Esophagus muscularis mucosa (tissue), 4 donors: ENCODE results near the gene HSDL2. TPM values are rescaled to one million over a fixed set of nuclear protein-coding genes. Genes with fewer than 3 reads are reported as not detected.
"Not testable (repeated sequence)": the region's sequence is repeated elsewhere in the genome, so short reads cannot be mapped to it uniquely, and the experiment has no call there.

Experiments
- DNase-seq: peaks from one replicate; pipeline ENCODE4 v3.0.0-alpha.2; 2017; ENCODE audit errors: extremely low spot score
- H3K27ac ChIP-seq, 4 donors: fragments of 200-600 bp; sonication (generic); replicated peaks in 1 of 4; 1 replicate in 3 of 4; 2 replicates in 1 of 4; pipeline ENCODE4 v1.5.1; 2016 to 2019; ENCODE audit warnings: mild to moderate bottlenecking in 1 of 4
- H3K27me3 ChIP-seq, 4 donors: fragments of 200-600 bp; sonication (generic); one replicate each; pipeline versions ENCODE4 v1.5.1 to v1.6.0; 2016 to 2019
- H3K36me3 ChIP-seq, 4 donors: fragments of 200-600 bp; sonication (generic); one replicate each; pipeline ENCODE4 v1.5.1; 2016 to 2019
- H3K4me1 ChIP-seq, 4 donors: fragments of 200-600 bp; sonication (generic); one replicate each; pipeline ENCODE4 v1.5.1; 2016 to 2019
- H3K4me3 ChIP-seq, 4 donors: fragments of 200-600 bp; sonication (generic); 1 replicate in 2 of 4; 2 replicates in 2 of 4; pipeline ENCODE4 v1.5.1; 2016 to 2019; ENCODE audit warnings: mild to moderate bottlenecking in 4 of 4, moderate library complexity in 1 of 4
- H3K9me3 ChIP-seq, 4 donors: fragments of 200-600 bp; sonication (generic); 1 replicate in 3 of 4; 2 replicates in 1 of 4; pipeline ENCODE4 v1.5.1; 2016 to 2019
- CTCF ChIP-seq, 3 experiments: fragments of 200-600 bp in 2 of 3; fragments of 450-650 bp in 1 of 3; sonication (generic) in 2 of 3; IDR thresholded peaks; one replicate each; pipeline ENCODE4 v1.5.1; 2017 to 2019; ENCODE audit warnings: antibody characterized with exemption in 3 of 3, mild to moderate bottlenecking in 2 of 3, moderate library complexity in 1 of 3
- EP300 ChIP-seq: sonication (generic); formaldehyde crosslinking; IDR thresholded peaks from one replicate; pipeline ENCODE4 v1.6.1; 2017; ENCODE audit warnings: antibody characterized with exemption
- POLR2A ChIP-seq: fragments of 450-650 bp; IDR thresholded peaks from one replicate; pipeline ENCODE4 v1.6.1; 2017; ENCODE audit warnings: antibody characterized with exemption, moderate library complexity, mild to moderate bottlenecking, low read depth
- POLR2AphosphoS5 ChIP-seq, 2 donors: sonication (generic); formaldehyde crosslinking; IDR thresholded peaks; one replicate each; pipeline ENCODE4 v1.6.1; 2017; ENCODE audit warnings: antibody characterized with exemption in 2 of 2
- WGBS: methylation state at CpG from one replicate; pipeline ENCODE4 v1.1.5; 2018; 5-methylcytosine and 5-hydroxymethylcytosine counted together
- intact Hi-C: fragments of 100-400 bp; cut with DNase I; formaldehyde crosslinking; loops from one replicate; pipeline ENCODE4 v1.15.1; 2023
- total RNA-seq, 4 donors: library from RNA; depleted of rRNA; stranded (reverse); fragments of >200 nt; gene quantifications; one replicate each; pipeline versions ENCODE4 v1.1.0 to v1.2.1, GENCODE V29; 2016

The HSDL2 gene
- total RNA-seq, 4 donors from 2014 or later: 34.3 to 73.1 (median 50.0) TPM

DNA sequence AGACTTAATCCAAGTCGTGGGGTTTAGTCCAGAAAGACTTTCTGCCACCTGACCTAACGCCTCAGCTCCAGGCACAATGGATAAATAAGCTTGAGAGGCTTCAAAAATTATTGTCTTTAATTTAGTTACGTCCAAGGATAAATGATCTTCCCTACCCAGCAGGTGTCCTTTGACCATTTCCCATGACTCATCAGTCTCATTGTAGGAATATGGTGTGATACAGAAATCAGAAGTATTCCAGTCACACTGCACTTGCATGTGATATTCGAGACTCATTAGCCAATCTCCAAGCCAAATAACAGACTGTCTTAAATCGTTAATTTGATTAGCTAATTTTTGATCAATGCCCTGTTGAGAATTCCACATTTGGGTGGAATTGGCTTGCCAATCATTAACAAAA is 13.2 kb downstream of the HSDL2 start:
- H3K27ac ChIP-seq, H3K4me3 ChIP-seq, H3K4me1 ChIP-seq, H3K36me3 ChIP-seq, DNase-seq, H3K9me3 ChIP-seq, intact Hi-C loops, H3K27me3 ChIP-seq: not testable (repeated sequence)
- 85% methylated on average over 5 of the region's 5 CpGs for WGBS

GRCh38 chr9:112396416-112396815 is 16.5 kb downstream of the HSDL2 start:
- Histone ChIP-seq H3K4me3 (no peak overlapping the region), H3K27me3 (no peaks in the 10 kb centered on the region), H3K4me1 (no peaks in the 10 kb centered on the region), H3K36me3 (peaks cover 0 to 3% (median 0%) of the 10 kb centered on the region in 4 donors), H3K9me3 (no peaks in the 10 kb centered on the region), H3K27ac (no peak overlapping the region)
- DNase-seq: no peak
- intact Hi-C loops: no loop called here
- TF ChIP-seq POLR2A (no peak), POLR2AphosphoS5 (IDR thresholded peaks at IDR 0.05) (no peak), EP300 (no peak), CTCF (IDR thresholded peaks at IDR 0.05) (no peak)
- WGBS: 92% methylated on average over 6 of the region's 6 CpGs

DNA sequence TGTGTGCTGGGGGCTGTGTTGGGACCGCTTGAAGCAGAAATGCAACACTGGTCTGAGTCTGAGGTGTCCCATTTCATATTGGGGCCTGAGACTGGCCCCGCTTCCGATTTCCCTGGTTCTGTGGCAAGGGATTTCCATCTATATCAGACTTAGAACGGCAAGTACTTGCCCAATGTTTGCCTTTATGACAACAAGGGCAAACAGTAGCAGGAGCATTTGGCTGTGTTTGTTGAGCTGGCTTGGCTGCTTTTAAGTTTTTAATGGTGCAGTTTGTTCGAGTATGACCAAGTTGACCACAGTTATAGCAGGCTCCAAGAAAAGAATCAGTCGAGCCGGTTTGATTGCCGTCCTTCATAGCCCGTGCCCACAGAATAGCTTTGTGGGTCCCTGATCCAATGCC is 17.0 kb downstream of the HSDL2 start:
- no peak for DNase-seq
- no peak overlapping the region for H3K27ac ChIP-seq
- no peaks in the 10 kb centered on the region for H3K4me1 ChIP-seq
- H3K4me3 ChIP-seq: no peak overlapping the region
- WGBS: 98% methylated on average over 9 of the region's 9 CpGs
- TF ChIP-seq EP300 (no peak), POLR2AphosphoS5 (IDR thresholded peaks at IDR 0.05) (no peak), POLR2A (no peak), CTCF (IDR thresholded peaks at IDR 0.05) (no peak)
- intact Hi-C loops: no loop called here
- H3K36me3 ChIP-seq: peaks cover 0 to 3% (median 0%) of the 10 kb centered on the region in 4 donors
- no peaks in the 10 kb centered on the region for H3K27me3 ChIP-seq
- no peaks in the 10 kb centered on the region for H3K9me3 ChIP-seq

- no peak for DNase-seq
- no peak overlapping the region for H3K27ac ChIP-seq
- H3K9me3 ChIP-seq: no peaks in the 10 kb centered on the region
- H3K27me3 ChIP-seq: no peaks in the 10 kb centered on the region
- intact Hi-C loops: no loop called here
- no peak for TF ChIP-seq EP300
- TF ChIP-seq POLR2AphosphoS5 (IDR thresholded peaks at IDR 0.05): no peak
- no peak for TF ChIP-seq POLR2A
- TF ChIP-seq CTCF (IDR thresholded peaks at IDR 0.05): no peak
- whole genome bisulfite sequencing: 90% methylated on average over 6 of the region's 6 CpGs
- H3K4me3 ChIP-seq: no peak overlapping the region
- peaks cover 0 to 12% (median 5%) of the 10 kb centered on the region in 4 donors for H3K4me1 ChIP-seq
- H3K36me3 ChIP-seq: peaks cover 0 to 13% (median 9%) of the 10 kb centered on the region in 4 donors
Measured at GRCh38 chr9:112401175-112401815, 21.4 kb downstream of the HSDL2 start.

GRCh38 chr9:112403614-112404201 is 23.8 kb downstream of the HSDL2 start:
- no peaks in the 10 kb centered on the region for H3K9me3 ChIP-seq
- intact Hi-C loops: no loop called here
- no peaks in the 10 kb centered on the region for H3K27me3 ChIP-seq
- WGBS: 93% methylated on average over 4 of the region's 4 CpGs
- no peak for DNase-seq
- H3K36me3 ChIP-seq: peaks cover 0 to 35% (median 22%) of the 10 kb centered on the region in 4 donors
- TF ChIP-seq EP300 (no peak), CTCF (IDR thresholded peaks at IDR 0.05) (no peak), POLR2A (no peak), POLR2AphosphoS5 (IDR thresholded peaks at IDR 0.05) (no peak)
- no peak overlapping the region for H3K4me3 ChIP-seq
- H3K27ac ChIP-seq: no peak overlapping the region
- H3K4me1 ChIP-seq: peaks cover 0 to 12% (median 5%) of the 10 kb centered on the region in 4 donors
